Tibial nerve (tissue), 4 donors: ENCODE measurements around the gene PHOSPHO1. TPM values are rescaled to one million over a fixed set of nuclear protein-coding genes. Genes with fewer than 3 reads are reported as not detected.

ENCODE experiments used
- DNase-seq, 2 donors: peaks; one replicate each; pipeline ENCODE4 v3.0.0-alpha.2; 2019; ENCODE audit warnings: low spot score in 2 of 2
- H3K27ac ChIP-seq, 4 donors: fragments of 200-600 bp; sonication (generic) in 3 of 4; one replicate each; pipeline ENCODE4 v1.5.1; 2017 to 2019; ENCODE audit warnings: mild to moderate bottlenecking in 1 of 4
- H3K27me3 ChIP-seq, 2 donors: fragments of 200-600 bp; sonication (generic) in 1 of 2; one replicate each; pipeline versions ENCODE4 v1.5.1 to v1.6.0; 2017 to 2019
- H3K36me3 ChIP-seq, 3 donors: fragments of 200-600 bp; sonication (generic); one replicate each; pipeline ENCODE4 v1.5.1; 2018 to 2019
- H3K4me1 ChIP-seq, 4 donors: fragments of 200-600 bp; sonication (generic) in 3 of 4; one replicate each; pipeline ENCODE4 v1.5.1; 2017 to 2019
- H3K4me3 ChIP-seq, 4 donors: fragments of 200-600 bp; sonication (generic) in 3 of 4; one replicate each; pipeline ENCODE4 v1.5.1; 2017 to 2019; ENCODE audit warnings: mild to moderate bottlenecking in 1 of 4, moderate library complexity in 1 of 4
- H3K9me3 ChIP-seq, 4 donors: fragments of 200-600 bp; sonication (generic) in 3 of 4; one replicate each; pipeline ENCODE4 v1.5.1; 2017 to 2019
- CTCF ChIP-seq, 5 experiments: fragments of 200-600 bp in 3 of 5; fragments of 450-650 bp in 2 of 5; sonication (generic) in 3 of 5; IDR thresholded peaks; one replicate each; pipeline ENCODE4 v1.5.1; 2016 to 2019; ENCODE audit warnings: antibody characterized with exemption in 5 of 5, mild to moderate bottlenecking in 3 of 5, moderate library complexity in 2 of 5
- EP300 ChIP-seq, 2 donors: sonication (generic); formaldehyde crosslinking; IDR thresholded peaks; one replicate each; pipeline ENCODE4 v1.6.1; 2017; ENCODE audit warnings: antibody characterized with exemption in 2 of 2, mild to moderate bottlenecking in 1 of 2
- POLR2A ChIP-seq, 2 donors: fragments of 450-650 bp; IDR thresholded peaks; one replicate each; pipeline ENCODE4 v1.6.1; 2017; ENCODE audit warnings: antibody characterized with exemption in 2 of 2, mild to moderate bottlenecking in 2 of 2, moderate library complexity in 2 of 2
- WGBS, 2 donors: methylation state at CpG; one replicate each; pipeline ENCODE4 v1.1.5; 2018; 5-methylcytosine and 5-hydroxymethylcytosine counted together
- total RNA-seq, 4 donors: library from RNA; depleted of rRNA; stranded (reverse); fragments of >200 nt; gene quantifications; one replicate each; pipeline ENCODE4 v1.1.0, GENCODE V29; 2016

PHOSPHO1 gene
- total RNA-seq, 4 donors from 2014 or later = 0.21 to 1.3 (median 0.98) TPM; not detected in 1

- Histone ChIP-seq H3K27ac (no peak overlapping the region), H3K4me3 (no peak overlapping the region), H3K9me3 (no peaks in the 10 kb centered on the region), H3K36me3 (no peaks in the 10 kb centered on the region), H3K4me1 (peaks cover 0 to 38% (median 26%) of the 10 kb centered on the region in 4 donors), H3K27me3 (peaks cover 0 to 87% of the 10 kb centered on the region in 2 donors)
- peak; percentile 32 to 74 for DNase-seq
- TF ChIP-seq POLR2A (IDR thresholded peaks at IDR 0.05) (no peak), CTCF (IDR thresholded peaks at IDR 0.05) (peak; percentile 76 to 81 (median 77))
- 18 to 19% methylated on average over 5 of the region's 5 CpGs for WGBS, 2 donors
Measured at GRCh38 chr17:49227436-49228261, 2.9 kb downstream of the PHOSPHO1 start.

- H3K27me3 ChIP-seq = peaks cover 0 to 93% of the 10 kb centered on the region in 2 donors
- no peak overlapping the region for H3K4me3 ChIP-seq
- no peak for DNase-seq
- peaks cover 0 to 38% (median 26%) of the 10 kb centered on the region in 4 donors for H3K4me1 ChIP-seq
- no peak for TF ChIP-seq EP300 (IDR thresholded peaks at IDR 0.05)
- no peak for TF ChIP-seq CTCF (IDR thresholded peaks at IDR 0.05)
- no peak for TF ChIP-seq POLR2A (IDR thresholded peaks at IDR 0.05)
- H3K36me3 ChIP-seq = no peaks in the 10 kb centered on the region
- no peaks in the 10 kb centered on the region for H3K9me3 ChIP-seq
- H3K27ac ChIP-seq = no peak overlapping the region
- WGBS, 2 donors = 80 to 82% methylated on average over 3 of the region's 3 CpGs
Measured at GRCh38 chr17:49226771-49227435, 3.7 kb downstream of the PHOSPHO1 start.

DNA sequence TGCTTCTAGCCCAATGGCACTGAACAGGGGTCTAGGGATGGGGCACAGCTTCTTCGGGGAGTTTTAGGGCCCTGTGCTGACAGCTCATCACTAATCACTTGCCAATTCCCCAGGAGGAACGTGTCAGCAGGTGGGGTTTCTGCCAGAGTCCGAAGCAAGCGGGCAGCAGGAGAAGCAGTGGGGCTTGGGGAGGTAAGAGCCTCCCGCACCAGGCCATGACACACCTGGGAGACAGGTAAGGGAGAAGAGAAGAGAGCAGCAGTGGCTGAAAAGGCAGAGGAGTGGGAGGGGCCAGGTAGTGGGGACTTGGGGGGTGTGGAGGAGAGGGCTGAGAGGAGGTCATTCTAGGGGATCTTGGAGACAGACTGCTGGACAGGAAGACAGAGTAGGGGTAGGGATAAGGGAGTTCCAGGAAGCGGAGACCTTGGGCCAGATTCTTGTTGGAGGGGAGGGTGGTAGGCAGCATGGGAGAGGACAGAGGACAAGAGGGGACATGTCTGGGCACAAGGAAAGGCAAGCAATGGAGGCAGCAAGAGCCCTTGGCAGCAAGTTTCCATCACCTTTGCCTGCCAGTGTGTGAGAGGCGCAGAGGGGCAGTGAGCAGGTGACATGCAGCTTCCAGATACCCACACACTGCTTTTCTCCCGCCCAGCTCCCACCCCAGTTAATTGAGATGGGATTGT lies 4.9 kb downstream of the PHOSPHO1 start:
- H3K27ac ChIP-seq = no peak overlapping the region
- no peaks in the 10 kb centered on the region for H3K9me3 ChIP-seq
- H3K36me3 ChIP-seq = no peaks in the 10 kb centered on the region
- H3K4me3 ChIP-seq = no peak overlapping the region
- TF ChIP-seq EP300 (IDR thresholded peaks at IDR 0.05) = no peak
- WGBS, 2 donors = 74 to 79% methylated on average over 8 of the region's 8 CpGs
- peaks cover 0 to 30% (median 22%) of the 10 kb centered on the region in 4 donors for H3K4me1 ChIP-seq
- DNase-seq = no peak
- peaks cover 0 to 93% of the 10 kb centered on the region in 2 donors for H3K27me3 ChIP-seq

DNA sequence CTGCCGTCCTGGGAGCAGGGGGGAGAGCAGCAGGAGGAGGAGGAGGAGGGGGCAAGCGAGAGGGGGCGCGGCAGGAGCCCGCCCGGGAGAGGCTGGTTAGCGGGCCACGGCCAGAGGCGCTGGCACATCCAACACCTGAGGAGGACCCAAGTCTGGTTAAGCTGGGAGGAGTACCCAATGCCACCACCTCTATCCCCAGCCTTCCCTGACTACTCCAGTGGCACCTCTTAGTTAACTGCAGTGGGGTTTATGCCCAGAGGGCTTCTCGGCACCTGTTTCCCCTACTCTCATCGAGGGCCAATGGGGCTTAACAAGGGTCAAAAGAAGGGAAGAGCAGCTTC lies 5.6 kb downstream of the PHOSPHO1 start:
- 24 to 26% methylated on average over 11 of the region's 11 CpGs for WGBS, 2 donors
- no peak for TF ChIP-seq CTCF (IDR thresholded peaks at IDR 0.05)
- TF ChIP-seq EP300 (IDR thresholded peaks at IDR 0.05) = no peak
- TF ChIP-seq POLR2A (IDR thresholded peaks at IDR 0.05) = no peak
- no peak overlapping the region for H3K27ac ChIP-seq
- peak overlapping the region in 1 of 4 donors; percentile 15 for H3K4me3 ChIP-seq
- H3K9me3 ChIP-seq = no peaks in the 10 kb centered on the region
- no peaks in the 10 kb centered on the region for H3K36me3 ChIP-seq
- no peak for DNase-seq
- H3K27me3 ChIP-seq = peaks cover 0 to 93% of the 10 kb centered on the region in 2 donors
- H3K4me1 ChIP-seq = peaks cover 0 to 24% (median 16%) of the 10 kb centered on the region in 4 donors

DNA sequence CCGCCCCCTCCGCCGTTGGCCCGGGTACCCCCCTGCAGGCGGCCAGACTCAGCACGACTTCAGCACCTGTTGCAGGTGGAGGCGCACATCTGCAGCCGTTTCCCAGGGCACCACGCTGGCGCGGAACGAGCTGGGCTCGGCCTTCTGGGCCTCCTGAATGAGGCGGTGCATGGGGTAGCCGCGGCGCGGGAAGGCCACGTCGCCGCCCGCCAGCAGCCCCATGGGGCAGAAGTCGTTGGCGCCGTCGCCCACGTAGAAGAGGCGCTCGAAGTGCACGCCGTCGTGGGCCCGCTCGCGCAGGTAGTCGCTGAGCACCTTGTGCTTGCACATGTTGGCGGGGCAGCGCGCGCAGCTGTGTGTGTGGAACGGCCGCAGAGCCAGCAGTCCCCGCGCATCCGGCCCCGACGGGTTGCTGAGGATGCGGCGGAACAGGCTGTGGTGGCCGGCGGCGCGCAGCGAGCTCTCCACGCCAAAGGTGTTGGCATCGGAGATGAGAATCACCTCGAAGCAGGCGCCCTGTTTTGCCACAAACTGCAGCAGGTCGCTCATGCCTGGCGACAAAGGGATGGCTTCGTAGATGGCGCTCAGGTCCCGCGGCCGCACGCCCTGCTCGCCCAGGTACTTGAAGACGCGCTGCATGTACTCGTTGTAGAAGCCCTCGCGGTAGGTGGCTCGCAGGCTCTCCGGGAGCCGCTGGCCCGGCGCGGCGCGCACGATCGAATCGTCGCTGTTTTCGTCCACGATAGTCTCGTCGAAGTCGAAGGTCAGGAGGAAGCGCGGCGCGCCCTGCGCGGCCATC lies 6.2 kb downstream of the PHOSPHO1 start:
- Histone ChIP-seq H3K36me3 (no peaks in the 10 kb centered on the region), H3K27ac (no peak overlapping the region), H3K4me1 (peaks cover 0 to 22% (median 17%) of the 10 kb centered on the region in 4 donors), H3K27me3 (peaks cover 0 to 93% of the 10 kb centered on the region in 2 donors), H3K4me3 (peak overlapping the region in 2 of 4 donors; percentile 13 to 15), H3K9me3 (no peaks in the 10 kb centered on the region)
- no peak for DNase-seq
- WGBS, 2 donors = 5 to 9% methylated on average over 20 to 63 of the region's 95 CpGs
- TF ChIP-seq CTCF (IDR thresholded peaks at IDR 0.05) (no peak), EP300 (IDR thresholded peaks at IDR 0.05) (no peak), POLR2A (IDR thresholded peaks at IDR 0.05) (no peak)
